Measurements from ENCODE around the gene EVPLL. TPM values are rescaled to one million over a fixed set of nuclear protein-coding genes. Genes with fewer than 3 reads are reported as not detected.

The EVPLL gene
- not detected in 5 replicates for total RNA-seq (2022; extraction: Qiagen RNA extraction)

DNA sequence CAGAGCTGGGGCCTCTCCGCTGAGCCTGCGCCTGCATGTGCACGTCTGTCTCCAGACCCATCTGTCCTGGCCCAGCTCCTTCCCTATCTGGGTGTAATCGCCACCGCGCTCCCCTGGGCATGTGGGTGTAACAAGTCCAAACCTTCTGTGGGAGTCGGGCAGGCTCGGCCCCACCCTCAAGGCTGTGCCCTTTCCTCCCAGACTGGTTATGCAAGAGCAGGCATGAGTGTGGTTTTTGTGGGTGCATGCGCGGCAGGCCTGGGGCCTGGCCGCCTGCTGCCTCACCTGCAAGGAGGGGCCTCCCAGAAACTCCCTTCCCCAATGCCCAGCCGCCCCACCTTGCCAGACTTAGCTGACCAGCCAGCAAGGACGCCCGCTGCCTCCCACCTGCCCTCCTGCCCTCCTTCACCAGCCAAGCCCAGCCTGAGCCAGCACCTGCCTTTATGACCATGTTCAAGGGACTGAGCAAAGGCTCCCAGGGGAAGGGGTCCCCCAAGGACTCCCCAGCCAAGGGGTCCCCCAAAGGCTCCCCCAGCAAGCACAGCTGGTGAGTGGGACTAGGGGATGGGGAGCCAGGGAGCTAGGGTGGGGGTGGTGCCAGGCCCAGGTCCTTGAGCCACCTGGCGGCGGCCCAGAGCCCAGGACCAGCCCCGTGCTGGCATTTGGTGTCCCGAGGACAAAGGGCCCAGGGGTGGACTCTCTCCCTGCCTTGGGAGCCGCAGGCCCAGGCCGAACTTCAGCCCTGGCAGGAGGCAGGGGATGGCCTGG, at the start of gene EVPLL:
TSS of gene EVPLL (plus strand) at position 342 of the 768 bp plus-strand sequence. CDS start 3,160 bp downstream, outside the sequence.

DNA sequence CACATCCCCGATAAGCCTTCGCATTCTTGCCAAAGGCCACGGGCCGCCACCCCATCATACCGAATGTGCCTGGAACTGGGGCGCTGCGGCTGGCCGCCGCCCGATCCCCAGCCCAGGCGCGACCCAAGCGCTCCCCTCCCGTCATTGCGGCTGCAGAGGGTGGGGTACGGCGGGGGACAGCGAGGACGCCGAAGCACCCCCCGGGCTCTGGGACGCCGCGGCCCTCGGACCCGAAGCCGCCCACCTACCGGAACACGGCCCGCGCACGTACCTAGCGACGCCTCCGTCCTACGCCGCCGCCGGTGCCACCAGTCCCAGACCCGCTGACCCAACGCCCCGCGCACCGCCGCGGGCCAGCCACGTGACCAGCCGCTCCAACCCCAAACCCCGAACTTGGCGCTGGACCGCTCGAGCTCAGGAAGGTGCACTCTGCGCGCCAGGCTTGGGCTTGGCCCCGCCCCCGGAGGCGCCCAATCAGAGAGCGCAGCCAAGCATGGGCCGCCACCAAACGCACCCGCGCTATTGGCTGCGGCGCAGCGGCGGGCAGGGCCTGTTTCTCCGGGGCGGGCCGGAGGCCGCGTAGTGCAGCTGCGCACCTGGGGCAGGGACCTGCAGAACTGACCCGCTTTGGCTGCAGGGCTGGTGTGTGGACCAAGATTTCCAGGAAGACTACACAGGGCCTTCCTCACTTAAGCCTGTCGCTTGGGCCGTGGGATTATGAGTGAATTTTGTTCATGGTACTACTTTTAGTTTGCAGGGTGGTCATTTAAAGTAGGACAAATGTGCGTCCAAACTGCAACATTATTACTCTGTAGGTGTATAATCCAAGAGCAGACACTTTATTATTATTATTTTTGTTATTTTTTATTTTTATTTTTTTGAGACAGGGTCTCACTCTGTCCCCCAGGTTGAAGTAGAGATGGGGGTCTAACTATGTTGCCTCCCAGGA, 14.2 kb upstream of the EVPLL start, which contains the start of gene SHMT1:
TSS of gene SHMT1 (minus strand) at position 450 of the 949 bp plus-strand sequence. CDS start 7,569 bp downstream, outside the sequence.

Other genes starting within 250 kb of the EVPLL start
- 45.6 to 51.8 TPM (median 49.4 TPM) in 5 replicates for gene ALKBH5, start 193.9 kb upstream of the EVPLL start, total RNA-seq (2022; extraction: Qiagen RNA extraction)
- 12.5 to 16.9 TPM (median 15.6 TPM) in 5 replicates for gene LLGL1, start 152.1 kb upstream of the EVPLL start, total RNA-seq (2022; extraction: Qiagen RNA extraction)
- gene FLII, start 119.0 kb upstream of the EVPLL start, total RNA-seq (2022; extraction: Qiagen RNA extraction) = 215 to 250 TPM (median 237 TPM) in 5 replicates
- 7.8 to 12.0 TPM (median 10.7 TPM) in 5 replicates for gene MIEF2, start 117.1 kb upstream of the EVPLL start, total RNA-seq (2022; extraction: Qiagen RNA extraction)
- 30.6 to 37.4 TPM (median 32.8 TPM) in 5 replicates for gene TOP3A, start 62.8 kb upstream of the EVPLL start, total RNA-seq (2022; extraction: Qiagen RNA extraction)
- 13.4 to 15.5 TPM (median 15.0 TPM) in 5 replicates for gene SMCR8, start 62.5 kb upstream of the EVPLL start, total RNA-seq (2022; extraction: Qiagen RNA extraction)
- gene SHMT1, start 14.2 kb upstream of the EVPLL start, total RNA-seq (2022; extraction: Qiagen RNA extraction) = 43.3 to 47.5 TPM (median 46.8 TPM) in 5 replicates
- not detected in 5 replicates for gene LGALS9C, start 99.0 kb downstream of the EVPLL start, total RNA-seq (2022; extraction: Qiagen RNA extraction)

Data from A549 treated with AZD2906 at 1 μM for 4 hours (cell line).